Left kidney (tissue), 2 donors: ENCODE measurements around the gene CTNND1. TPM values are rescaled to one million over a fixed set of nuclear protein-coding genes. Genes with fewer than 3 reads are reported as not detected.

Experiments used
- DNase-seq: peaks from one replicate; pipeline ENCODE4 v3.0.0-alpha.2; 2013
- polyA plus RNA-seq: library from polyadenylated mRNA; unstranded; fragments of 120-200 nt; gene quantifications from one replicate; pipeline ENCODE4 v1.2.1, GENCODE V29; 2013; ENCODE audit not compliant: insufficient read length

Gene CTNND1
- polyA plus RNA-seq, 1 donor = 239 TPM

- DNase-seq = peak; percentile 50
These were observed 746 bp downstream of the CTNND1 start for GRCh38 chr11:57762235-57762861.

GRCh38 chr11:57763568-57763967 is 2.0 kb downstream of the CTNND1 start:
- DNase-seq = peak; percentile 84

DNA sequence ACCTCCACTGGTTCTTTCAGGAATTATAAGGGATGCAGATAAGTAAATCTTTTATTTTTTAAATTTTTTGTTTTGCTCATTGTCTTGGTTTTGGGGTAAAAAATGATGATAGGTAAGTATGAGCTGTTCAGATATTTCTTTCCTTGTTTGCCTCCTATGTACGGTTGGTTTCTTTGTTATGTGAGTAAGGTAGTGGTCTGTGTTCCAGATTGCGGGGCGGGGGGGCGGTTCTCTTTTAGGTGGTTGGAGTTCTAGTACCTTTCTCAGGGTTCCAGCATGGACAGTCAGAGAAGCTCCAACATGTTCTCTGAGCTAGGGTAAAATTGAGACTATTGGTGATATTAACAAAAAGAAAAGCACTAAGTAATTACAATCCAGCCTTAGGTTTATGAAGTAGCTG is 2.4 kb downstream of the CTNND1 start:
- DNase-seq = no peak

DNA sequence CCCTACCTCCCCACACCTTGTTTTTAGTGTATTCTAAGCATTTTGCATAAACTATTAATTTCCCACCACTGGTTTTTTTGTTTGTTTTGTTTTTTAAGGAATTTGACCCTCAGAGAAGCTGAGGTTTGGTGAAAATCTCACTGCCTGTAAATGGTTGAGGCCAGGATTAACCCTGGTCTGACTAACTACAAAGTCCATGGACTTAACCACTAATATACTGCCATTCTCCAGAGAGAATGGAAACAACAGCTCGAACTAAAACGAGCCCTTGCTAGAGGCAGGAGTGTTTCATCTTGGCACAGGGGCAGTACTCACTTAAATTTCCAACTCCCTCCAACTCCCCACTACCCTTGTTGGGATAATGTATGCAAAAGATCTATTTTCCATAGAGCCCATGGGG is 3.0 kb downstream of the CTNND1 start:
- DNase-seq = no peak

- DNase-seq = no peak
These were observed 3.4 kb downstream of the CTNND1 start for GRCh38 chr11:57764972-57765371.

DNA sequence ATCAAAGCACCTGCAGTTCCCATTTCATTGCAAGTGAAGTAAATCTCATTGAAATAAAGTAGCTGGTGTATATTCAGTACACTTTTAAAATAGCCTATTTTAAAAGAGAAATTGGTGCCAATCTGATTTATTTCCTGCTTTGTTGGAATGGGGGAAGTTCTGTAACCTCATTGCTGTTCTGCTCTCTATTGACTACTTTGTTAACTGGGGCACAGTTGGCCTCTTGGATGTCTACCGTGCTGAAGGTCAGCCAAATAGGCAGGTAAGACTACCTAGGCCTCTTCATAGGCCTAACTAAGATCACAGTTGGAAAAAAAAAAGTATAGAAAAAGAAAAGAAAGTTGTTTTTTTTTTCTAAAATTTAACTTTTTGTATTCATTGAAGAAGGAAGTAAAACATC is 9.2 kb downstream of the CTNND1 start:
- DNase-seq = no peak

- DNase-seq = no peak
These were observed 9.8 kb downstream of the CTNND1 start for GRCh38 chr11:57771365-57771764.

DNA sequence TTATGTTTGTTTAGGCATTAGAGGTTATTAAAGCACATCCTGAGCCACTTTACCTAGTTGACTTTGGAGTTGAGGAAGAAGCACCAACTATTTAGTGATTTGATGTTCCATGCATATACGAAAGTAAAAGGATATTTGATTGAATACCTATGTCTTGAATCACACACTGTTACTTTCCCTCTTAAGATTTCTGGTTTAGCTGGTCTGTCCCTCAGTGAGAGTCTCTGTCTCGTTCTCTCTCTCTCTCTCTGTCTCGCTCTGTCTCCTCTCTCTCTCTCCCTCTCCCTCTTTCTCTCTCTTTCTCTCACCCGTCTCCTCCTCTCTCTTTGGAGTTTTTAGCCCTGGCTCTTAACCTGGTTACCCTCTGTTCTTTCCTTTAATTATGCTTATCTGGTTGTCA is 11.0 kb downstream of the CTNND1 start:
- no peak for DNase-seq

- no peak for DNase-seq
These were observed 11.5 kb downstream of the CTNND1 start for GRCh38 chr11:57773026-57773598.

GRCh38 chr11:57775491-57775890 is 13.9 kb downstream of the CTNND1 start:
- no peak for DNase-seq

DNA sequence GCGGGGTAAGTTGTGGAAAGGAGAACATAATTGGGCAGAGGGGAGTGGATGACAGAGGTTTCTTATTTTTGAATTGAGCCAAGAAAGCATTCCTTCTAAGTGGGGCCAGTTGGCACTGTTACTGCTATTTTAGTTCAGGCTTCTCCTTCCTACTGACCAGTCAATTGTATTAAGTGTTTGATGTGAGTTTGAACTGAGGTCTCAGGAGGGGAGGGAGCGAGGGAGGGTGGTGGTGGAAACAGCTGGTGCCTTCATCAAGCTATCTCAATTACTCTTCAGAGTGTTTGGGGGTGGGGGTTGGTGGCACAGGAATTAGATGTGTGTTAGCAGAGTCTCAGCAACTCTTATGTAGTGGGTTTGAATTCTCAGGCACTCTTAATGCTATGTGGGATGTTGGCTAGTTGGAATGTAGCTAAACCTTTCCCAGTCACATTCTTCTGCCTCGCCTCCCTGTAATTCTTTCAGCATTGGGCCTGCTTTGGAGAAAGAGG is 14.5 kb downstream of the CTNND1 start:
- no peak for DNase-seq

- no peak for DNase-seq
These were observed 15.1 kb downstream of the CTNND1 start for GRCh38 chr11:57776577-57777210.

- peak; percentile 54 for DNase-seq
These were observed 16.3 kb downstream of the CTNND1 start for GRCh38 chr11:57777969-57778317.

- peak; percentile 97 for DNase-seq
These were observed 16.9 kb downstream of the CTNND1 start for GRCh38 chr11:57778318-57779037.

GRCh38 chr11:57779276-57779675 is 17.7 kb downstream of the CTNND1 start:
- DNase-seq = no peak

- DNase-seq = no peak
These were observed 19.9 kb downstream of the CTNND1 start for GRCh38 chr11:57781529-57781943.

DNA sequence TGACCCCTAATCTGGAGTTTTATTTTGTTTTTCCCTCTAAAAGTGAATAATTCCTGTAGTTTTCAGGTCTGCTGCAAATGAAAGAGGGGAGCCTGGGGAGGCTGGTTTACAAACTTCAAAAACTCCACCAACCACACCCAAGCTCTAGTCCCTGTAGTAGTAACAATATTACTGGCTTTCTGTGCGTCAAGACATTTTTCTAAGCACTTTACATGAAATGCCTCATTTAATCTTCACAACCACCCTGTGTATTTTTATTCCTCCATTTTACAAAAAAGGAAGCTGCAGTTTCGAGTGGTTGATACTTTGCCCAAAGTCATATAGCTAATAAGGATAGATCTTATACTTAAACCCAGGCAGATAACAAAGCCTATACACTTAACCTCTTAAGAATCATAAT is 23.5 kb downstream of the CTNND1 start:
- DNase-seq = no peak

DNA sequence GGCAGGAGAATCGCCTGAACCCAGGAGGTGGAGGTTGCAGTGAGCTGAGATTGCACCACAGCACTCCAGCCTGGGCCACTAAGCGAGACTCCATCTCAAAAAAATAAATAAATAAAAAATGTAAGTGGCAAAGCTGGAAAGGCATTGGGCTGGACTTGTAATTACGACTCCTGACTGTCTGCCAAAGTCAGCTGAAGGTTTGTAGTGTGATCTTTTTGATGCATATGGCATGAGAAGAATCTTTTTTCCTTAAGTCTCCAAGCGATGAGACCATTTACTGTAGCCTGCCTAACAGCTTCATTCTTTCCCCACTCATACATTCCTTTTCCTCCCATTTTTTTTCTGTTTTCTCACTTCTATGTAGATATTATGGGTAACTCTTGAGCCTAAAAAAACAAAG is 24.8 kb downstream of the CTNND1 start:
- no peak for DNase-seq

- no peak for DNase-seq
These were observed 25.5 kb downstream of the CTNND1 start for GRCh38 chr11:57787006-57787604.

GRCh38 chr11:57787920-57788702 is 26.5 kb downstream of the CTNND1 start:
- DNase-seq = no peak

DNA sequence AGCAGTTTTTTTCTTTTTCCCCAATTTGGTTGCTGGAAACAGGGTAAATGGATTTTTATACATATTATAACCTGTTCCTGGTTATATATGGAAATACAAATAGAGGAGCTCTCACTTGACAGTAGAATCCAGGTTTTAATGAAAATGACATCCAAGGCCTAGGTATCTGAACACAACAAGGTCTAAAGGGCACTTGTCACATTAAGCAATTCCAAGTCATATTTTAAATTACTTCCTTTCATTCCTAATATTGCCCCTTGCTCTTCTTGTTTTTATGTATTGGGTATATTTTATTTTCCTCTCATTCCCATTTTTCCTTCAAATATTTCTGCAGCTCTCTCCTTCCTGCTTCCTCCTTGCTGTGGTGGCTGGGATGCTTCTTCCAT is 27.1 kb downstream of the CTNND1 start:
- DNase-seq = no peak
